ENCODE data around the gene ARHGAP18. TPM values are rescaled to one million over a fixed set of nuclear protein-coding genes. Genes with fewer than 3 reads are reported as not detected.

The ARHGAP18 gene
- total RNA-seq, 3 donors from 2014 or later (not counting 1 experiment from before 2014, with no cell fraction given) = 11.5 to 12.5 (median 11.8) TPM

GRCh38 chr6:129648819-129649491 is 61.0 kb downstream of the ARHGAP18 start:
- no peaks in the 10 kb centered on the region for H3K36me3 ChIP-seq (ENCODE audit: control insufficient read depth, insufficient read depth, low read length)
- H3K9me3 ChIP-seq (ENCODE audit: control insufficient read depth, insufficient read depth, low read length) = no peaks in the 10 kb centered on the region
- H3K27ac Mint-ChIP-seq = no peak overlapping the region
- no peak overlapping the region for H3K4me3 ChIP-seq (ENCODE audit: low read length)
- H3K36me3 Mint-ChIP-seq = no peaks in the 10 kb centered on the region
- H3K9me3 Mint-ChIP-seq = no peaks in the 10 kb centered on the region
- H3K4me3 Mint-ChIP-seq = no peak overlapping the region
- no peaks in the 10 kb centered on the region for H3K27me3 ChIP-seq (ENCODE audit: control insufficient read depth, insufficient read depth, low read length)
- H3K27me3 Mint-ChIP-seq (ENCODE audit: low read depth in 2 of 2) = no peaks in the 10 kb centered on the region
- H3K27ac ChIP-seq (ENCODE audit: low read length) = no peak overlapping the region
- peaks cover 19 to 22% of the 10 kb centered on the region in 2 donors for H3K4me1 Mint-ChIP-seq
- no peak for TF ChIP-seq CTCF (IDR thresholded peaks at IDR 0.05)
- WGBS (ENCODE audit: insufficient coverage) = 94% methylated on average over 15 of the region's 15 CpGs
- intact Hi-C loops (cut with micrococcal nuclease) = no loop called here
- ATAC-seq = no peak
- no peaks in the 10 kb centered on the region for H3K4me1 ChIP-seq (ENCODE audit: control insufficient read depth, insufficient read depth, low read length)
- DNase-seq = no peak

DNA sequence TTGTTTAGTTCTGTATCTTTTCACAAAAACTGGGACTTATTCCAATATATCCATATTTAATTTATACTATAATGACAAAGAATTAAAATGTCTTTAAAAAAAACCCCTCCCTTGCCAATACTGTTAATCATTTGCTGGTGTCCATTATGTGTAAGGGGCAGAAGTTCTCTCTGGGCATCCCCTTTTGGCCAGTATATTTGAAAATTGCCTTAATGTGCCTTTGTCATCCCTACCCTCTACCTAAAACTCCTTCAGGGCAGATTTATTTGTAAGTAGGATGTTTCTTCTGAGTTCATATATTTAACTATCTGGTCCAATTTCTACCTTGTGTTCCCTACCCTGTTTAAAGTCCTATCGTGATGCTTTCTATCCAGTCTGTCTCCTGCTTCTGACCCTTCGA is 62.9 kb downstream of the ARHGAP18 start:
- Mint-ChIP-seq H3K4me3 (no peak overlapping the region), H3K27ac (no peak overlapping the region), H3K4me1 (peaks cover 14 to 16% of the 10 kb centered on the region in 2 donors), H3K36me3 (no peaks in the 10 kb centered on the region), H3K9me3 (no peaks in the 10 kb centered on the region), H3K27me3 (ENCODE audit: low read depth in 2 of 2) (no peaks in the 10 kb centered on the region)
- TF ChIP-seq CTCF (IDR thresholded peaks at IDR 0.05) = no peak
- Histone ChIP-seq H3K36me3 (ENCODE audit: control insufficient read depth, insufficient read depth, low read length) (no peaks in the 10 kb centered on the region), H3K4me3 (ENCODE audit: low read length) (no peak overlapping the region), H3K27ac (ENCODE audit: low read length) (no peak overlapping the region), H3K27me3 (ENCODE audit: control insufficient read depth, insufficient read depth, low read length) (no peaks in the 10 kb centered on the region), H3K4me1 (ENCODE audit: control insufficient read depth, insufficient read depth, low read length) (no peaks in the 10 kb centered on the region), H3K9me3 (ENCODE audit: control insufficient read depth, insufficient read depth, low read length) (no peaks in the 10 kb centered on the region)
- DNase-seq = no peak
- WGBS (ENCODE audit: insufficient coverage) = 100% methylated on average over 2 of the region's 2 CpGs
- intact Hi-C loops (cut with micrococcal nuclease) = no loop called here
- ATAC-seq = no peak

DNA sequence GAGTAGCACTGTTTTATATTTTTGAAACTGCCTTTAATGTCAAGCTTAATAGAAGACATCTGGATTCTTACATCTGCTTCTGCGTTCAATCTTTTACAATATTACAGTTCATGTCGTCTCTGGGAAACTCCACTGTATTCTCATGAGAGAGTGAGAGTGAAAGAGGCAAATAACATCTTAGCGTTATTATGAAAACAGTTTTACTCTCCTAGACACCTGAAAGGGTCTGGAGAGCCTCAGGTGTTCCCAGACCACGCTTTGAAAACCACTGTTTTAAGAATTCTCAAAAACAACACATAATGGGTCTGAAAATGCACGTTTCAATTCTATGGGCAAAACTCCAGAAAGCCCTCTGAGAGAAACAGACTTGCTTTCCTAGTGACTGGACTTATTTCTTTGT is 63.3 kb downstream of the ARHGAP18 start:
- DNase-seq (no peak), ATAC-seq (no peak)
- no peak overlapping the region for H3K4me3 ChIP-seq (ENCODE audit: low read length)
- H3K36me3 ChIP-seq (ENCODE audit: control insufficient read depth, insufficient read depth, low read length) = no peaks in the 10 kb centered on the region
- intact Hi-C loops (cut with micrococcal nuclease) = no loop called here
- no peaks in the 10 kb centered on the region for H3K4me1 ChIP-seq (ENCODE audit: control insufficient read depth, insufficient read depth, low read length)
- H3K4me3 Mint-ChIP-seq = no peak overlapping the region
- H3K36me3 Mint-ChIP-seq = no peaks in the 10 kb centered on the region
- H3K27ac ChIP-seq (ENCODE audit: low read length) = no peak overlapping the region
- no peak overlapping the region for H3K27ac Mint-ChIP-seq
- no peaks in the 10 kb centered on the region for H3K27me3 Mint-ChIP-seq (ENCODE audit: low read depth in 2 of 2)
- no peak for TF ChIP-seq CTCF (IDR thresholded peaks at IDR 0.05)
- H3K4me1 Mint-ChIP-seq = peaks cover 12 to 14% of the 10 kb centered on the region in 2 donors
- WGBS (ENCODE audit: insufficient coverage) = 92% methylated on average over 5 of the region's 5 CpGs
- no peaks in the 10 kb centered on the region for H3K27me3 ChIP-seq (ENCODE audit: control insufficient read depth, insufficient read depth, low read length)
- H3K9me3 Mint-ChIP-seq = no peaks in the 10 kb centered on the region
- H3K9me3 ChIP-seq (ENCODE audit: control insufficient read depth, insufficient read depth, low read length) = no peaks in the 10 kb centered on the region
